Measurements from ENCODE around the gene SLAMF7.
"Not testable (repeated sequence)": the region's sequence is repeated elsewhere in the genome, so short reads cannot be mapped to it uniquely, and the experiment has no call there.

SLAMF7 gene

DNA sequence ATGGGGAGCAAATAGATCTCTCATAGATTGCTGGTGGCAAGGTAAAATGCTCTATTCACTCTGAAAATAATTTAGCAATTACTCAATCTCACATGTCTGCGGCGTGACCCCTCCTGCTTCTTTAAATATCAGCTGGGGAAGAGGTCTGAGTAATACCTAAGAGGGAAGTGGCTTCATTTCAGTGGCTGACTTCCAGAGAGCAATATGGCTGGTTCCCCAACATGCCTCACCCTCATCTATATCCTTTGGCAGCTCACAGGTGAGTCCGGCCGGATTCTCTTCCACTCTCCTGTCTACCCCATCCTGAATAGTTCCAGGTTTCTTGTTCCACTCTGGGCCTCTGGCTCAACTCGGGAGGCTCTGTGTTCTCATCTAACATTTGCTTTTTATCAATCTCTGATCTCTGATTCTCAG lies at the start of gene SLAMF7:
Gene SLAMF7 (plus strand): TSS at position 150 of the 414 bp plus-strand sequence. CDS start 55 bp downstream, at position 205.
- H3K4me3 ChIP-seq (ENCODE audit: low read depth, low read length), result no peak within 1 kb of the TSS
- TF ChIP-seq CTCF (IDR thresholded peaks at IDR 0.05; ENCODE audit: low read depth, low read length), result no peak

GRCh38 chr1:160692390-160692789 lies 46.7 kb upstream of the SLAMF7 start:
- in situ Hi-C loops (cut with HindIII; ENCODE audit: low sequenced_read_pairs); DNase-seq (ENCODE audit: low read depth, low spot score); H3K4me3 ChIP-seq (ENCODE audit: low read depth, low read length): not testable (repeated sequence)

More for the DNA sequence above, at the start of gene SLAMF7:
- in situ Hi-C loops (cut with HindIII; ENCODE audit: low sequenced_read_pairs), result no loop called here
- no peak for DNase-seq (ENCODE audit: low read depth, low spot score)

DNA sequence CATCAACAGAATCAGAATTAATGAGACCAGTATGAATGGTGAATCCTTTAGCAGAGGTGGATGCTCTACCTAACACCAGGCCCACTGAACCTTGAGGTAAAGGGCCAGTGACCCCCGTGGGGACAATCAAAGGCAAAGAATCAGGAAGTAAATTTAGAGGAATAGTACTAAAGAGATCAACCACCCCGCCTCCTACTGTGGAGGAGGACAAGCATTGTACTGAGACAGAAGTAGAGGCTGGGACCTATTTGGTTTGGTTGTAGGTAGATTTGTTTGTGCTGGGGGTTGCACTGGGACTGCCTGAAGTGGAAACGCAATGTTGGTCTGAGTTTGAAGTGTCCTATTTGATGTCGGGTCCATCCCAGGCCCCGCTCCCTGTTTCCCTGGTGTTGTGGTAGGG lies 36.9 kb upstream of the SLAMF7 start:
- in situ Hi-C loops (cut with HindIII; ENCODE audit: low sequenced_read_pairs), result no loop called here
- no peak for TF ChIP-seq CTCF (IDR thresholded peaks at IDR 0.05; ENCODE audit: low read depth, low read length)
- no peak for DNase-seq (ENCODE audit: low read depth, low spot score)
- no peak overlapping the region for H3K4me3 ChIP-seq (ENCODE audit: low read depth, low read length)

DNA sequence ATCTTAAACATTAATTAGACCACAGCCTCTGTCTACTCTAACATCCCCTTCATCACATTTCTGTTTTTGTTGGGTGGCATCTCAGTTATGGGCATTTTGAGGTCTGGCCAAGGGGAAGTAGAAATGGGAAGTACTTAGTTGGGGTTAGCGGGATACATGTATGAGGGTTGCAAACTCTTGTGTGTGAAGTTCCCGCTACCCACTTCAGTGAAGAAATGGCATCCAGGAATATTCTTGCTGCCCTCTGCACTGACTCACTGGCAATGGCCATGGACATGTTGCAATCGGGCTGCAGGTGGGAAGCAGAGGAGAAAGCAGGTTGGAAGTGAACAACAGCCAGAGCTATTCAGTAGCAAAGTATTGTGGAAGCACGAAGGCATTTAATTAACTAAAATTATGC lies 34.8 kb upstream of the SLAMF7 start:
- H3K4me3 ChIP-seq (ENCODE audit: low read depth, low read length), result no peak overlapping the region
- in situ Hi-C loops (cut with HindIII; ENCODE audit: low sequenced_read_pairs), result no loop called here
- DNase-seq (ENCODE audit: low read depth, low spot score), result no peak
- TF ChIP-seq CTCF (IDR thresholded peaks at IDR 0.05; ENCODE audit: low read depth, low read length), result no peak

- H3K4me3 ChIP-seq (ENCODE audit: low read depth, low read length); DNase-seq (ENCODE audit: low read depth, low spot score); in situ Hi-C loops (cut with HindIII; ENCODE audit: low sequenced_read_pairs): not testable (repeated sequence)
Measured at GRCh38 chr1:160705212-160705621, 33.8 kb upstream of the SLAMF7 start.

DNA sequence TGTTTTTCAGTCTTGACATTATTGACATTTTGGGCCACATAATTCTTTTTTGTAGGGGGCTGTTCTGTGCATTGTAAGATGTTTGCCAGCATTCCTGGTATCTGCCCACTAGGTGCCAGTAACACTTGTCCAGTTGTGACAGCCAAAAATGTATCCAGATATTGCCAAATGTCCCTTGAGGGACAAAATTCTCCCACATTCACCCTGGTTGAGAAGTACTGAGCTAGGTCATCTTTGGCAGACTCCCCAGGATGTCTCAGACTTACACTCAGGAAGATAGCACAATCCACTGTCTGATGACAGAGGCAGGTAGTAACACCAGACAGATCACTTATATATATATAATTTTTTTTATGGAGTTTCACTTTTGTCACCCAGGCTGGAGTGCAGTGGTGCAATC lies 33.3 kb upstream of the SLAMF7 start:
- no peak overlapping the region for H3K4me3 ChIP-seq (ENCODE audit: low read depth, low read length)
- no peak for TF ChIP-seq CTCF (IDR thresholded peaks at IDR 0.05; ENCODE audit: low read depth, low read length)
- in situ Hi-C loops (cut with HindIII; ENCODE audit: low sequenced_read_pairs), result no loop called here
- DNase-seq (ENCODE audit: low read depth, low spot score), result no peak

- DNase-seq (ENCODE audit: low read depth, low spot score), result no peak
- TF ChIP-seq CTCF (IDR thresholded peaks at IDR 0.05; ENCODE audit: low read depth, low read length), result no peak
- no peak overlapping the region for H3K4me3 ChIP-seq (ENCODE audit: low read depth, low read length)
- in situ Hi-C loops (cut with HindIII; ENCODE audit: low sequenced_read_pairs), result no loop called here
Measured at GRCh38 chr1:160706526-160707235, 32.4 kb upstream of the SLAMF7 start.
